Fibroblast of skin of left quadriceps (primary cell): Measurements from ENCODE around the gene HERPUD2.
A peak's percentile ranks its signal among the peaks of the same experiment; 100 is the strongest.

ENCODE experiments used
- DNase-seq, 2 experiments: peaks; one replicate each; pipeline ENCODE4 v3.0.0-alpha.2; 2013; ENCODE audit warnings: low read depth in 2 of 2

The HERPUD2 gene, protein sequence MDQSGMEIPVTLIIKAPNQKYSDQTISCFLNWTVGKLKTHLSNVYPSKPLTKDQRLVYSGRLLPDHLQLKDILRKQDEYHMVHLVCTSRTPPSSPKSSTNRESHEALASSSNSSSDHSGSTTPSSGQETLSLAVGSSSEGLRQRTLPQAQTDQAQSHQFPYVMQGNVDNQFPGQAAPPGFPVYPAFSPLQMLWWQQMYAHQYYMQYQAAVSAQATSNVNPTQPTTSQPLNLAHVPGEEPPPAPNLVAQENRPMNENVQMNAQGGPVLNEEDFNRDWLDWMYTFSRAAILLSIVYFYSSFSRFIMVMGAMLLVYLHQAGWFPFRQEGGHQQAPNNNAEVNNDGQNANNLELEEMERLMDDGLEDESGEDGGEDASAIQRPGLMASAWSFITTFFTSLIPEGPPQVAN

DNA sequence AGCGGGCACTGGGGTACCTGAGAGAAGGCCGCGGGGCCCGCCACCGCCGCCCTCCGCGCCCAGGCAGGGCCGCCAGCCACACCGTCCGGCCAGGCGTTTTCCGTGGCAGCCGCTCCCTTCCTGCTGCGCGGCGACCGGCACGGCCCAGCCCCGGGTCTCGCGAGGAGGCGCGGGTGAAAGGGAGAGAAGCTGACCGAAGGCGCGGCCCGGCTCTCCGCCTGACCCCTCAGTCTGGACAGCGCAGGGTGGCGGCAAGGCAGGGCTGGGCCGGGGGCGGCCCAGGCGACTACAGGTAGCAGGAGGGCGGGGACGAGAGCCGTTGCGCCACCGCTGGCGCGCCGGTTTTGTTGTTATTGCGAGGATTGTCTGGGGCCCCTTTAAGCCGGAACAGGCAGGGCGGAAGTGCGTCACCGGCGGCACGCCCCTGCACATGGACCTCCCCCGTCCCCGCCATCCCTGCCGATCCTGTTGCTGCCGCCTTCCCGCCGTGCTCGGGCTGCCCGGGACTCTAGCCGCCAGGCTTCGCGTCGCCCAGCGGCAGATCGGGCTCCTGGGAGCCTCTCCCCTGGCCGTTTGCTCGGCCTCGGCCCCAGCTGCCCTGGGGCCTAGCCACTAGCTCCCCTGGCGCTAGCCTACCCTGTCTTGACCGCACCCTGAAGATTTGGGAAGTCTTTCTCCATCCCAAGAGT, at the start of gene HERPUD2:
Gene HERPUD2 (minus strand): TSS at position 352 of the 689 bp plus-strand sequence. CDS start 805 bp downstream, outside the sequence.
- DNase-seq = peak; percentile 67 to 69

DNA sequence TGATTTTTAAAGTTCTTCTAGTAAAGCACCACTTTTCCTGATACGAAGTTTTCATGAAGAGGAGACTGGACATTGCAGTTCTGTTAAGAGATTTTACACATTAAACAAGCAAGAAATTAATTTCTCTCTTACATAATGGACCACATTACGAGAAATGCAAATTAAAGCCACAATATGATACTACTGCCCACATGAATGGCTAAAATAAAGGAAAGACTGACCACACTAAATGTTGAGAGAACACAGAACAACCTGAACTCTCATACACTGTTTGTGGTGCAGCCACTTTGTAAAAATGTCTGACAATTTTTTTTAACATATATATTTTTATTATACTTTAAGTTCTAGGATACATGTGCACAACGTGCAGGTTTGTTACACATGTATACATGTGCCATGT, 44.0 kb upstream of the HERPUD2 start:
- DNase-seq = no peak

DNA sequence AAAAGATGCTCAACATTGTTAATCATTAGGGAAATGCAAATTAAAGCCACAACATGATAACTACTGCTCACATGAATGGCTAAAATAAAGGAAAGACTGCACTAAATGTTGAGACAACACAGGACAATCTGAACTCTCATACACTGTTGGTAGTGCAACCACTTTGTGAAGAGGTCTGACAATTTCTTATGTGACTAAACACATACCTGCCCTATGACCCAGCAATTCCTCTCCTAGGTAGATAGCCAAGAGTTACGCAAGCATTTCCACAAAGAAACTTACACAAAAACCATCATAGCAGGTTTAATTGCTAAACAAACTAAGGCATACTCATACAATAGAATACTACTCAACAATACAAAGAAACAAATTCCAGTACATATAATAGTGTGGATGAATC, 41.8 kb upstream of the HERPUD2 start:
- DNase-seq = no peak

DNA sequence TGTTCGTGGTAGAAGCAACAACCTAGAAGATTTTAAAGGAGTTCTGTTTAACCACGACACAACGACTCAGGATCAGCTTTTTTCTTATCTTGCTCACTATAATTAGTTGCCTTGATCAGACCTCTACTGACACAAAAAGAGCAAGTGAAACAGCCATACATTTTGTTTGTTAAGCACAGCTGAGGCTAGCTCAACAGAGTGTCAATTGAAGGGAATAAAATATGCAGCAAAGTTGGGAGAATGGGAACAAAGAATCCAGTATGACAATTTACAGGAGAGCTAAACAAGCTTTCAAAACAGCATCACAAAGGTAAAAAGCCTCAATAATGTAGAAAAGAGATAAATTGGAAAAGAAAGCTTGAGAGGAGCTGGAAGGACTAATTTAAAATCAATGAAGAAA, 40.5 kb upstream of the HERPUD2 start:
- no peak for DNase-seq

DNA sequence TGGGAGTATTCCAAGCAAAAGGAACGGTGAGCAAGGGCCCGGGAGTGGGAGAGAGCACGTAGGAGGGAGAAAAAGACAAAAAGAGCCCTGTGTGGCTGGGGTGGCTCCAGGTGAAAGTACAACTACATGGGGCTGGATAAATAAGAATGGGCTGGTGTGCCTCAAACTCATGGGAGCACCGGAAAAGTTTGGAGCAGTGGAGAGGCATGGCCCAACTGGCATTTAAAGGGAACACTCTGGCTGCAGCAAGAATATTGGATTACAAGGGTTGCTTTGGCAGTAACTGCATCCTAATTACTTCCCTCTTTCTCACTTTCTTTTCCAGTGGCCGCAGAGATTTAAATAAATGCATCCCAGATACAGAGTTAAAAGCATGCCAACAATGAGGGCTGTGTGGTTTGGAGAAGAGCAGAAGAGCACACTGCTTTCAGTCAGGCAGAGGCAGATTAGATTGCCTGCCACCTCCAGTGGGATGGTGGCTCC, 39.1 kb upstream of the HERPUD2 start:
- no peak for DNase-seq

DNA sequence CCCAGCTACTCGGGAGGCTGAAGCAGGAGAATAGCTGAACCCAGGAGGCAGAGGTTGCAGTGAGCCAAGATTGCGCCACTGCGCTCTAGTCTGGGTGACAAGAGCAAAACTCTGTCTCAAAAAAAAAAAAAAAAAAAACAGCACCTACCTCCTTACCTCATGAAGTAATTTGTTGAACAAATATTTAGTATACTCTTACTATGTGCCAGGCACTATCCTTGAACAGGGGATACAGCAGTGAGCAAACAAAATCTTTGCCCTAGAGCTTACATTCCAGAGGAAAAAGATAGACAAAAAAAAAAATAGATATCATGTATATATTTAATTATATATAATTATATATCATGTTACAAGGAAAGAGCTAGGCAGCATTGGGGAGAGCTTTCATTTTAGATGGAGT, 36.4 kb upstream of the HERPUD2 start:
- DNase-seq = no peak

DNA sequence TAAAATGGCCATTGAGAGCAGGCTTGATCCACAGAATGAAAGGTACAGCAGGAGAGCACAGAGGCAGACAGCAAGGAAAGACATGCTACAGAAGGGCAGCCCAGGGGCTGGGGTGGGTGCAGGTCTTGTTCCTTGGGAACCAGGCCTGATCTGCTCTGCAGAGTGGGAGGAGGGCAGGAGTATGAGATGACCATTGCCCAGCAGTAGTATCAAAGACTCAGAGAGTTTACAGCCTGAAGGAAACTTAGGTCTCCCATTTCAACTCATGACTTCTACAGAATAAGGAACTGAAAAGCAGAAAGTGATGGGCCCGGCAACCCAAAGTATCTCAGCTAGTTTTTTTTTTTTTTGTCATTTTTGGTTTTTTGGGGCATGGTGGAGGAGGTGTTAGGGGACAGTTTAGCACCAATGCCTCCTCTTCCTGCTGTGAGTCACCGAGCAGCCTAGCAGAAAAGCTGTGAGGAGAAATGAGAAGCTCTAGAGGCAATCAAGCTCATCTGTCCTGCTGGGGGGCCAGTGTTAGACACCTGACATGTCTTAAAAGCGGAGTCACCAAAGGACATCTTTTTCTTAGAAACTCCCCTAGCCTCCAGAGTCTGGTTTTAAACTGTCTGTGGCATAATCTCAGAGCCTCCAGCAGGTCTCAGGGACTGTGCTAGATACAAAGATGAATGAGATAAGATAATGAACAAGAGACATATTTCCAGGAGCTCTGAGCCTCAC, 34.3 kb upstream of the HERPUD2 start:
- no peak for DNase-seq

DNA sequence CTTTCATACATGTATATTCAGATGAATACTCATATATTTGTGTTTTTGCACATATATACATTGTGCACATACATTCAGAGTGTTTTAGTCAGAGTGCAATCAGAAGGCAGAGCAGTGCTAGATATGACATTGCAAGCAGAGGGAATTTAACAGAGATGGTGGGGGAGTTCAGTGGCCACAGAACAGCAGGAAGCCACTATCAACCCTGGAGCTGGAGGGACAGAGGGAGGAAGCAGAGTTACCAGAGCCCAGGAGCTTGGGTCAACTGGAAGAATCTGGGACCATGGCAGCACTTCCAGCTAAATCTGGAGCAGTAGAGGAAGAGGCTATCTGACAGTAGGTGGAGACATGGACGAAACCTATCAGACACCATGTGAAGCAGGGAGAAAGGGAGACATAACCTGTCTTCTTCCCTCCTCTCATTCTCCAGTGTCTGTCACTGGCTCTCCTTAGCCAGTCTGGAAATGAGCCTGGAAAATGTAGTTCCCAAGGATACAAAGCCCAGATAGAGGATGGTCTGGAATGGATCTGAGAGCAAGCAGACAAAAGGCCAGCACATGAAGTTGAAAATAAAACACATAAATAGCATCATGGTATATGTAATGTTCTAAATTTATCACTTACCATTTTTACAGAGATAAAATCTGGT, 33.6 kb upstream of the HERPUD2 start:
- DNase-seq = no peak

DNA sequence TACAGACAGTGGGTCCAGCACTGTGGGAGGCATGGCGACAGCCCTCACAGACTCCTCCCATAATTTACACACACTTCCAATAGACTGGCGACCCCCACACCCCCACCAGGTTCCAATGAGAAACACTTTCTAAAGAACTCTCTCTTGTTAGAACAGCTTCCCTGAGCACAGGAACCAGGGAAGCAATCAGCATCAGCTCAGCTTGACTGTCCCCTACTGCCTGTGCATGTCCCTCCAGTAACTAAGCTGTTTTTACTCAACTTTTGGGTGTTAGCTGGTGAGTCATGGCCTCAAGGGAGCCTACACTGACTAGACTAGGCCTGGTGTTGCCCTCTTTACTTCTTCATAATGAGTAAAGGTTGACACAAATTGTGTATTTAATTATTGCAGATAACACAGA, 32.6 kb upstream of the HERPUD2 start:
- no peak for DNase-seq

DNA sequence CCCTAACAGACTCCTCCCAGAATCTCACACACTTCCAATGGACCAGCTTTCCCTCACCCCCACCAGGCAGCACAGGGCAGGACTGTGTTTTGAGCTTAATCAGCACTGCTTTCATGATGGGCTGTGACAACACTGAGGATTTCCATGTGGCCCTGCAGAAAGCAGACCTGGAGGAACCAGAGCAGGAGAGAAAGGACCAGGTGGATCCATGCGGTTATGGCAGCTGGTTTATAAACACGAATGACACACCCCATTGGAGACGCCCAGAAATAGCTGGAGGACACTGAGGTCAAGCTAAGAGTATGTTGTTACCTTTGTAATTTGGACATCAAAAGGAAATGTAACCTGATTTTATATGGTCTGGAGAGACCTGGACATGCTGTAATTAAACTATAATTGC, 31.7 kb upstream of the HERPUD2 start:
- DNase-seq = no peak

DNA sequence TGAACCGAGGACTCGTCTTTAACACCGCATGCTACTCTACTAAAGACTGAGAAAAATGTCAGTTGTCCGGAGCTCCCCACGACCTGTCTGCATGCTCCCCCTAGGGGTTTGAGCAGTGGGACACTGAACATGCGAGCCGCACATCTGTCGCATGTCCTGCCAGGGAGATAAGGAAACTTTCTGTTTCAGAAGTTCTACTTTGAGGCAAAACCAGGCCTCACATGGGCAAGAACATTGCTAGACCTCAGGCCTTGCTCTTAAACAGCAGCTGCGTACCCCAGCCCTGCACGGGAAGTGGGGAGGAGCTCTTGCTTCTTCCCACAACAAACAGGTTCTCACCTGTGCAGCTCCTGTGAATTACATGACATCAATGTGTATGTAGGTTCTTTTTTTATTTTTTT, 30.3 kb upstream of the HERPUD2 start:
- no peak for DNase-seq

DNA sequence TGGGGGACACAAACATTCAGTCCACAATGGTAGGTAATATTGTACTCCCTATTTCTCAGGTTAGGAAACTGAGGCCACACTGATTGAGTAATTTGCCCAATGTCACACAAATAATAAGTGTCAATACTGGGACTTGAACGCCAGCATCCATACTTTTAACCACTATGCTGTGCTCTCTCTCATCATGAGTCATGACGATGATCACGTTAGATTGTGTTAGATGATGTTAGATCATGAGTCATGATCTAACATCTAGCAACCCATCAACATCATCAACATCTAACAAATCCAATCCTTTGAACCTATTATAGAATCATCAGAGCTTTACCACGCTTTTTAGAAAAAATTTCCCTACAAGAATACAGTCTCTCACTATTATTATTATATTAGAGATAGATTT, 28.1 kb upstream of the HERPUD2 start:
- peak in 1 of 2 experiments; percentile 6 for DNase-seq

DNA sequence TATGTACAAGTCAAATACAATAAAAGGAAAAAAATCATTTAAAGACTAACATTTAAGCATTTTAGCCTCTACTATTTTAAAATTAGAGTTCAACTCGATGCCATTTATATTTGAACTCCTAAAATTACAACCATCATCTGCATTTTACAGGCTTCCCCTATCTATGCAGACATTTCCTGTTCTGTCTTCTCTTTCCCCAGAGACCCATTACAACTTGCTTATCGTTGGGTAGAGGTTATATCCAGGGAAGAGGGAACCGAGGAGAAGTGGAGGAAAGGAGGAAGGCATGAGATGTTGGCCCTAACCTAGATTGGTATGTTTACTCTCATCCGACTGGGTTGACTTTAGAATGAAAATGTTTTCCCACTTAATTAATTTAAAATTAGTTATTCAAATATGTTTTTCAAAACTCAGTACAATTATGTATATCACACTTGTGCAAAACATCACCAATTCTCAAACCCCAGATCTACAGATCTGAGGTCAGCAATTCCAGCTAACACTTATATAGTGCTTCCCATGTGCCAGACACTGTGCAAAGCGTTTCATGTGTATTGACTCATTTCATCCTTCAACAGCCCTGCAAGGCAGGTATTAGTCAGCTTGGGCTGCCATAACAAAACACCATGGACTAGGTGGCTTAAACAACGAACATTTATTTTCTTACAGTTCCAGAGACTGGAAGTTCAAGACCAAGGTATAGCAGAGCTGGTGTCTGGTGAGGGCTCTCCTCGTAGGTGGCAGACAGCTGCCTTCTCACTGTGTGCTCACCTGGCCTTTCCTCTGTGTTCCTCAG, 27.3 kb upstream of the HERPUD2 start:
- DNase-seq = no peak

DNA sequence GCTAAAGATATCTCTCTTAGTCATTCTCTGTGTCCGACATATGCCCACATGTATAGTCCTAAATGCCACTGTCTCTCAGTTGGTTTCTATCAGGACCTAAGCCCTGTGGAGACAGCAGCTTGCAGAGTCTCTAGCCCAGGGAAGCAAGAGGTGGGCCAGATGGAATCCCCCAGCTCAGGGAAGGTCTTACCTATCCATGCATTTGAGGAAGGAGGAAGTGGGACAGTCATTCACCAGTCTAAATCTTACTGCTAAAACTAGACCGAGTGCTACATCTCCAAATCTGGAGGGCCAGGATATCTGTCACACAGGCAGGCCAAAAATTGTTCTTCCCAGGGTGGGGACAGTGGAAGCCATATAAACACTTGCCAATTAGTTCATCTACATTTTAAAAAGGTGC, 26.4 kb upstream of the HERPUD2 start:
- DNase-seq = no peak

DNA sequence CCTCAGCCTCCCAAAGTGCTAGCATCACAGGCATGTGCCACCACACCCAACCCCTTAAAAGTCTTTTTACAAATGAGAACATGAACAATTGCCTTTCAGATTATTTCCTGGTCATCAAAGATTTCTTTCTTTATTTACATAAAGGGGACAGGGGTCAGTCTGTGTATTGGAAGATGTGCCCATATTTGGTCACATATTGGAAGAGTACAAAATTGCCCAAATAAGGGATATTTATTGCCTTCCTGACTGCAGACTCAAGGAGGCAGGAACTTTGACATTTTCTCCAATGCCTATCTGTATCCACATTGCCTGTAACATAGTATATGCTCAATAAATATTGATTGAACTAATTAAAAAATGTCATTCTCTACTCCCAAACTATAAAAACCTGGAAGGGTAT, 25.9 kb upstream of the HERPUD2 start:
- DNase-seq = no peak

DNA sequence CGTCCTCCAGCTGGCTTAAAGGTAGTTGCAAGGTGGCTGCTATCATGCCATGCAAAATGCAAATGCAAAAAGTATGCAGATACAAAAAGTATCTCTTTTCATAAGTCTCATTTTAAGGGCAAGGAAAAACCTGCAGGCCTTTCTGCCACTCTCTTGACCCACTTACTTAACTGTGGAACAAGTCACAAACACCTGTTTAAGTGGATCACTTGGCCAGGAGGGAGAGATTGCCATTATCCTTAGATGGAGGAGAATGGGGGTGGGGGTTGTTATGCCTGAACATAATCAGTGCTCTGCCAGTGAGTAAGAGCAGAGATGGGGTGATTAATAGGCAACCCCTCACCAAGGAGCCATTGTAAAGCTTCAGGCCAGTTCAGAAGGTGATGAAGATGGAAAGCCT, 25.1 kb upstream of the HERPUD2 start:
- no peak for DNase-seq

DNA sequence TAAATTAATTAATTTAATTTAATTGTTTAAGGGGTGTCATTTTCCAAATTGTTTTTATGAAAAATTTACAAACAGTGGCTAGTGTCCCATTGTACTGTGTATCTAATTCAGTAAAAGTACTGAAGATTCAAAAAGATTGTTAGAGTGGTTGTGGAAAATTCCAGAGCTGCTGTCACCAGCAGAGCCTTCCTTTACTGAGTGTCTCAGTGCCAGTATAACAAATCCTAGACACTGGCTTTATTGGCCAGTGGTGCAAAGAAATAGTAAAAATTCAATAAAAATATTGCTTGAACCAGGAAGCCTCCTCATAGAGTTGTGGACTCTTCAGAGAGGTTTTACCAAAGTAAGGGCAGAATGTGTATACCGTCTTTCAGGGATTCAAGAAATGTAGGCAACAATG, 23.1 kb upstream of the HERPUD2 start:
- DNase-seq = no peak

DNA sequence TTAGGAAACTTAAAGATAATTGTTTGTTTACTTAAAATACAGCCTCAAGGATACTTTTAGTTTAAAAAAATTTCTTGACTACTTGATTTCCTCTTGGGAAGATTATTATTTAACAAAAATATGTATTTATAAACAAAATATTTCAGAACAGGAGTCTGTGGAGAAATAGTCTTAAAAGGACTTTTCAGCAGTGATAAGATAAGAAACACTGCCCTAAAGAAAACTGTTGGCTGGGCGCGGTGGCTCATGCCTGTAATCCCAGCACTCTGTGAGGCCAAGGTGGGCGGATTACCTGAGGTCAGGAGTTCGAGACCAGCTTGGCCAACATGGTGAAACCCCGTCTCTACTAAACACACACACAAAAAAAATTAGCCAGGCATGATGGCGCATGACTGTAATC, 22.6 kb upstream of the HERPUD2 start:
- DNase-seq = no peak

DNA sequence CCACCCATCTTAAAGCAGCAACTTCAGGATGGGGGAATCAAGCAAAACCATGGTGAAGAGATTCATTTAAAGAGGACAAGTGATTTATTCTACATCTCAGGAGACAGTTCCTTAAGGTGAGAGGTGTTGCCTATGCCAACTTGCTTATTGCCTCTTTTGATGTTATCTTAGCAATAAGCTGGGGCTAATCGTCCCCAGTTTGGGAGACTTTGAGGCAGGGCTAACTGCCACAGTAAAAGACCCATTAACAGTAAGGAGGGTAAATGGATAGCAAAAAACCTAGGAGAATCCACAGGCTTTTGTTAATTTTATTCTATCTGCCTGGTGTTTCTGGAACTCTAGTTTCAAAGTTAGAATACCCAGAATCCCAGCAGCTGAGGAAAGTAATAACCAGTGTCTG, 22.1 kb upstream of the HERPUD2 start:
- no peak for DNase-seq

DNA sequence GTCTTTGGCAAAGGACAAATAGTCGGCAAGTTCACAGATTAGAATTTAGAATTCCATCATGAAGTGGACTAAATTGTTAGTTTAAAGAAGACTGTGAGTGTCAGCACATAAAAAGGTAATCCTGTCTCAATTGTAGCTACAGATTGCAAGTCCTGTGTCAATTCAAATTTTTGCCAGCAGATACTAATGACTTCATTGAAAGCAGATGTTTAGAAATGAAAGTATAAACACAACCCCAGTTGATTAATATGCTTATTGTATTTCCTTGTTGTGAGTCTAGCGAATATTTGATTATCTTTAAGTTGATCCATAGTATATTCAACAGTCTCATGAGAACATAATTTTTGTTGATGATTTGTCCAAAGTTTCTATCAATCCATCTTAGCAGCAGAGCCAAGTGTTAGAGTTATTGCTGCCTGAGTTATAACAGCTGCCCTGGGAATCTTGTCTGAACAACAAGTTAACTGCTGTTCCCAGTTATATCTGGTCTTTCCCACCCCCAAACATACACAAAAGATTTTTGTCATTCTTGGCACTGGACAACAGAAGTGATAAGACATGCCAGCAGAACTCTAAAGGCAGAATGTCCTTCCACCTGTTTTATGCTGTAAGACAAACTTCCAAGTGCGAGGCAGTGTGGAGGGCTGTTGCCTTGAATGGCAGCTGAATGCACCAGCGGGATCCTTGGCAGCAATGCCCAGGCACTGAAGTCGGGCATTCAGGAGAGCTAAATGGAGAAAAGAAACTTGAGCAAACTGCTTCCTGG, 21.3 kb upstream of the HERPUD2 start:
- DNase-seq = no peak
